SK-N-SH (cell line): ENCODE data around the gene GPC4. TPM values are rescaled to one million over a fixed set of nuclear protein-coding genes. Genes with fewer than 3 reads are reported as not detected.

Experiments used
- CTCF ChIA-PET: fragments of 300-600, 350-600 bp; formaldehyde crosslinking; extraction: SDS; loops from one replicate; lab custom pipeline; 2021; lab: Yijun Ruan, JAX
- POLR2A ChIA-PET: fragments of 350-600 bp; sonication (Branson Sonifier 250); formaldehyde crosslinking; extraction: SDS; loops from one replicate; lab custom pipeline; 2020; ENCODE audit warnings: antibody characterized with exemption, inconsistent platforms; lab: Yijun Ruan, JAX
- DNase-seq: peaks from one replicate; pipeline ENCODE4 v3.0.0; 2012
- H2AFZ ChIP-seq: fragments of 200-600 bp; sonication (generic); 2 replicates; pipeline ENCODE4 v1.8.1; 2016; ENCODE audit warnings: antibody characterized with exemption, mild to moderate bottlenecking, low read depth
- H3F3A ChIP-seq: fragments of 200-600 bp; sonication (generic); replicated peaks from 2 replicates; pipeline ENCODE3; 2016; ENCODE audit warnings: antibody characterized with exemption, mild to moderate bottlenecking; ENCODE audit not compliant: insufficient read depth
- H3K27ac ChIP-seq, 2 experiments: fragments of 200-500 bp in 1 of 2; fragments of 200-600 bp in 1 of 2; sonication (Bioruptor generic) in 1 of 2; sonication (generic), shearing (Covaris generic) in 1 of 2; 2 replicates each; pipeline versions ENCODE4 v1.5.1 to v1.6.1; 2014 to 2016; ENCODE audit warnings: low read depth in 2 of 2, inconsistent platforms in 1 of 2, low read length in 1 of 2, mild to moderate bottlenecking in 1 of 2, mixed read lengths in 1 of 2
- H3K27me3 ChIP-seq: fragments of 200-600 bp; sonication (generic), shearing (Covaris generic); 2 replicates; pipeline ENCODE4 v1.6.1; 2016; ENCODE audit warnings: mixed run types; ENCODE audit not compliant: insufficient read depth
- H3K36me3 ChIP-seq, 2 experiments: fragments of 200-500 bp in 1 of 2; fragments of 200-600 bp in 1 of 2; sonication (Bioruptor generic) in 1 of 2; sonication (generic) in 1 of 2; replicated peaks in 1 of 2; 2 replicates each; pipeline versions ENCODE3 to v1.5.1; 2014 to 2016; ENCODE audit warnings: low read length in 1 of 2, mild to moderate bottlenecking in 1 of 2; ENCODE audit not compliant: insufficient read depth in 2 of 2, control insufficient read depth in 1 of 2
- H3K4me1 ChIP-seq, 2 experiments: fragments of 200-500 bp in 1 of 2; fragments of 200-600 bp in 1 of 2; sonication (Bioruptor generic) in 1 of 2; sonication (generic), shearing (Covaris generic) in 1 of 2; 2 replicates each; pipeline versions ENCODE4 v1.5.1 to v1.6.1; 2014 to 2016; ENCODE audit warnings: low read depth in 1 of 2, low read length in 1 of 2, mixed run types in 1 of 2; ENCODE audit not compliant: insufficient read depth in 2 of 2, control insufficient read depth in 1 of 2
- H3K4me2 ChIP-seq: fragments of 200-600 bp; sonication (generic), shearing (Covaris generic); 2 replicates; pipeline ENCODE4 v1.6.1; 2017; ENCODE audit warnings: mixed run types
- H3K4me3 ChIP-seq, 2 experiments: fragments of 200-500 bp in 1 of 2; fragments of 200-600 bp in 1 of 2; sonication (Bioruptor generic) in 1 of 2; sonication (generic), shearing (Covaris generic) in 1 of 2; 2 replicates each; pipeline versions ENCODE4 v1.5.1 to v1.8.1; 2014 to 2016; ENCODE audit warnings: low read depth in 2 of 2, inconsistent platforms in 1 of 2, low read length in 1 of 2, mild to moderate bottlenecking in 1 of 2, mixed read lengths in 1 of 2, moderate library complexity in 1 of 2
- H3K79me2 ChIP-seq: fragments of 200-600 bp; sonication (generic); 2 replicates; pipeline ENCODE4 v1.8.1; 2017; ENCODE audit warnings: mild to moderate bottlenecking; ENCODE audit not compliant: insufficient read depth
- H3K9ac ChIP-seq: fragments of 200-600 bp; sonication (generic); 2 replicates; pipeline ENCODE4 v1.6.1; 2017; ENCODE audit warnings: mixed run types
- H3K9me2 ChIP-seq: fragments of 200-600 bp; sonication (generic); 2 replicates; pipeline ENCODE4 v1.6.1; 2017; ENCODE audit warnings: mixed run types
- H3K9me3 ChIP-seq: fragments of 200-600 bp; sonication (generic); 2 replicates; pipeline ENCODE4 v1.6.1; 2017; ENCODE audit warnings: mixed run types, mild to moderate bottlenecking, moderate library complexity
- H4K20me1 ChIP-seq: fragments of 200-600 bp; sonication (generic); 2 replicates; pipeline ENCODE4 v1.6.1; 2017; ENCODE audit warnings: mild to moderate bottlenecking, mixed run types; ENCODE audit not compliant: insufficient read depth
- CHD2 ChIP-seq: fragments of 150-350 bp; IDR thresholded peaks from 2 replicates; pipeline ENCODE4 v1.6.1; 2018; ENCODE audit warnings: low read length; ENCODE audit not compliant: partially characterized antibody
- CTCF ChIP-seq: fragments of 200-600 bp; sonication (generic); IDR thresholded peaks from 2 replicates; pipeline ENCODE4 v1.6.1; 2017; ENCODE audit warnings: antibody characterized with exemption, mild to moderate bottlenecking, moderate library complexity
- EZH2phosphoT487 ChIP-seq: fragments of 200-600 bp; sonication (generic); IDR thresholded peaks from 2 replicates; pipeline ENCODE4 v1.6.1; 2017; ENCODE audit warnings: low read depth, mixed run types, mild to moderate bottlenecking, antibody characterized with exemption, moderate library complexity, borderline replicate concordance
- FOSL2 ChIP-seq: IDR thresholded peaks from 2 replicates; pipeline ENCODE4 v1.4.0; 2012; ENCODE audit warnings: low read depth, mild to moderate bottlenecking, moderate library complexity, borderline replicate concordance
- FOXM1 ChIP-seq: IDR thresholded peaks from 2 replicates; pipeline ENCODE4 v1.4.0; 2012; ENCODE audit warnings: low read depth, mild to moderate bottlenecking
- GATA2 ChIP-seq: sonication (generic); formaldehyde crosslinking; IDR thresholded peaks from 2 replicates; pipeline ENCODE4 v1.5.0; 2020; ENCODE audit warnings: mild to moderate bottlenecking, missing genetic modification reagents
- MEF2A ChIP-seq: IDR thresholded peaks from 2 replicates; pipeline ENCODE4 v1.4.0; 2012; ENCODE audit warnings: low read depth, borderline replicate concordance
- NRF1 ChIP-seq: IDR thresholded peaks from 2 replicates; pipeline ENCODE4 v1.6.1; 2012; ENCODE audit warnings: low read depth, mild to moderate bottlenecking, low read length
- RAD21 ChIP-seq: IDR thresholded peaks from 2 replicates; pipeline ENCODE4 v1.6.1; 2012; ENCODE audit warnings: mild to moderate bottlenecking, low read length
- RCOR1 ChIP-seq: fragments of 150-350 bp; IDR thresholded peaks from 2 replicates; pipeline ENCODE4 v1.6.1; 2017; ENCODE audit warnings: antibody characterized with exemption, low read length
- REST ChIP-seq: IDR thresholded peaks from 2 replicates; pipeline ENCODE4 v1.6.1; 2012; ENCODE audit warnings: mild to moderate bottlenecking, low read depth, low read length, moderate library complexity
- RFX5 ChIP-seq: IDR thresholded peaks from 2 replicates; pipeline ENCODE4 v1.6.1; 2012; ENCODE audit warnings: mild to moderate bottlenecking, improper control_type of control experiment, low read length
- SIN3A ChIP-seq: IDR thresholded peaks from 2 replicates; pipeline ENCODE4 v1.6.1; 2012; ENCODE audit warnings: low read depth, mild to moderate bottlenecking, low read length, moderate library complexity, borderline replicate concordance
- SMC3 ChIP-seq: IDR thresholded peaks from 2 replicates; pipeline ENCODE4 v1.6.1; 2012; ENCODE audit warnings: low read depth, low read length, improper control_type of control experiment
- TAF1 ChIP-seq: IDR thresholded peaks from 2 replicates; pipeline ENCODE4 v1.6.1; 2012; ENCODE audit warnings: low read depth, mild to moderate bottlenecking, low read length, moderate library complexity, borderline replicate concordance
- TEAD4 ChIP-seq: IDR thresholded peaks from 2 replicates; pipeline ENCODE4 v1.4.0; 2012; ENCODE audit warnings: mild to moderate bottlenecking, borderline replicate concordance; ENCODE audit not compliant: insufficient read depth
- USF1 ChIP-seq: IDR thresholded peaks from 2 replicates; pipeline ENCODE4 v1.4.0; 2012; ENCODE audit warnings: low read depth, borderline replicate concordance
- USF2 ChIP-seq: fragments of 150-350 bp; IDR thresholded peaks from 2 replicates; pipeline ENCODE4 v1.6.1; 2017; ENCODE audit warnings: antibody characterized with exemption, low read length, low read depth, borderline replicate concordance
- YY1 ChIP-seq: IDR thresholded peaks from 2 replicates; pipeline ENCODE4 v1.4.0; 2012; ENCODE audit warnings: low read depth, mild to moderate bottlenecking
- WGBS: methylation state at CpG from one replicate; pipeline ENCODE4 v1.1.6; 2017; ENCODE audit warnings: low lambda C conversion rate; 5-methylcytosine and 5-hydroxymethylcytosine counted together
- polyA plus RNA-seq, 3 experiments: library from polyadenylated mRNA; depleted of rRNA; stranded (reverse); fragments of >200 nt; gene quantifications; 2 replicates each; pipeline ENCODE4 v1.2.3, GENCODE V29; 2012

Gene GPC4
- polyA plus RNA-seq, 1 of the 3 experiments (the other 2 are of a cell fraction): 0.16 TPM

- Histone ChIP-seq H3K9me3 (no peaks in the 10 kb centered on the region), H3K4me2 (no peak overlapping the region), H2AFZ (no peak overlapping the region), H3F3A (no peaks in the 10 kb centered on the region), H3K9me2 (no peaks in the 10 kb centered on the region), H3K36me3 (no peaks in the 10 kb centered on the region), H3K27ac (no peak overlapping the region), H3K4me3 (no peak overlapping the region), H3K27me3 (no peaks in the 10 kb centered on the region), H4K20me1 (no peaks in the 10 kb centered on the region), H3K79me2 (no peaks in the 10 kb centered on the region), H3K9ac (no peak overlapping the region), H3K4me1 (no peaks in the 10 kb centered on the region)
- no peak for DNase-seq
- TF ChIP-seq RCOR1: no peak
- TF ChIP-seq TEAD4: no peak
- no peak for TF ChIP-seq RAD21
- no peak for TF ChIP-seq RFX5
- no peak for TF ChIP-seq MEF2A
- TF ChIP-seq USF2: no peak
- no peak for TF ChIP-seq SMC3
- TF ChIP-seq FOXM1: no peak
- no peak for TF ChIP-seq CHD2
- TF ChIP-seq NRF1: no peak
- TF ChIP-seq SIN3A: no peak
- TF ChIP-seq GATA2 (CRISPR knock-in tag): no peak
- no peak for TF ChIP-seq EZH2phosphoT487
- no peak for TF ChIP-seq CTCF
- TF ChIP-seq FOSL2: no peak
- TF ChIP-seq USF1: no peak
- no peak for TF ChIP-seq REST
- no peak for TF ChIP-seq YY1
- TF ChIP-seq TAF1: no peak
- CTCF ChIA-PET: no interaction called here
- POLR2A ChIA-PET: no interaction called here
- 15% methylated on average over 2 of the region's 2 CpGs for WGBS
Measured at GRCh38 chrX:133461231-133461630, 45.9 kb upstream of the GPC4 start.
